HepG2 (cell line): ENCODE results near the gene TUBAL3. TPM values are rescaled to one million over a fixed set of nuclear protein-coding genes. Genes with fewer than 3 reads are reported as not detected.

Experiments
- GTF2F1 ChIP-seq: fragments of 150-350 bp; IDR thresholded peaks from 2 replicates; pipeline ENCODE4 v1.6.1; 2014; ENCODE audit warnings: low read length
- IRF2 ChIP-seq: IDR thresholded peaks from 2 replicates; pipeline ENCODE4 v1.6.1; 2018; ENCODE audit warnings: missing genetic modification reagents, missing compliant biosample characterization
- MEIS1 ChIP-seq: sonication (generic); formaldehyde crosslinking; IDR thresholded peaks from 2 replicates; pipeline ENCODE4 v1.9.0; 2021; ENCODE audit warnings: mild to moderate bottlenecking, missing genetic modification reagents, moderate library complexity, borderline replicate concordance
- MLLT10 ChIP-seq: sonication (generic); formaldehyde crosslinking; IDR thresholded peaks from 2 replicates; pipeline ENCODE4 v1.4.0; 2020; ENCODE audit warnings: missing genetic modification reagents
- RFX3 ChIP-seq: IDR thresholded peaks from 2 replicates; pipeline ENCODE4 v1.6.1; 2016; ENCODE audit warnings: missing biosample characterization, missing genetic modification reagents
- SATB2 ChIP-seq: sonication (generic); formaldehyde crosslinking; IDR thresholded peaks from 2 replicates; pipeline ENCODE4 v1.5.0; 2020; ENCODE audit warnings: missing genetic modification reagents
- SNAI1 ChIP-seq: sonication (generic); formaldehyde crosslinking; IDR thresholded peaks from 2 replicates; pipeline ENCODE4 v1.5.0; 2020; ENCODE audit warnings: mild to moderate bottlenecking, missing genetic modification reagents, borderline replicate concordance
- TAF15 ChIP-seq: fragments of 200-400 bp; formaldehyde crosslinking; IDR thresholded peaks from one replicate; pipeline ENCODE4 v1.6.1; 2018; ENCODE audit warnings: mild to moderate bottlenecking, low read depth, low read length; ENCODE audit not compliant: poor library complexity, severe bottlenecking
- ZNF234 ChIP-seq: sonication (generic); formaldehyde crosslinking; conservative IDR thresholded peaks from 2 replicates; pipeline ENCODE4 v1.5.1; 2020; ENCODE audit warnings: mild to moderate bottlenecking, missing genetic modification reagents
- ZNF274 ChIP-seq: sonication (generic); formaldehyde crosslinking; IDR thresholded peaks from 2 replicates; pipeline ENCODE4 v1.5.1; 2020; ENCODE audit warnings: mild to moderate bottlenecking, missing genetic modification reagents
- ZNF333 ChIP-seq: sonication (generic); formaldehyde crosslinking; IDR thresholded peaks from 2 replicates; pipeline ENCODE4 v1.4.0; 2020; ENCODE audit warnings: mild to moderate bottlenecking, missing genetic modification reagents, borderline replicate concordance
- ZNF709 ChIP-seq: sonication (generic); formaldehyde crosslinking; IDR thresholded peaks from 2 replicates; pipeline ENCODE4 v1.5.0; 2020; ENCODE audit warnings: mild to moderate bottlenecking, missing genetic modification reagents
- polyA plus RNA-seq, 8 experiments: library from polyadenylated mRNA; depleted of rRNA in 3 of 8; stranded (reverse) in 7 of 8; unstranded in 1 of 8; fragments of >200 nt; fragmentation: Illumina TruSeq in 4 of 8; extraction: Trizol in 4 of 8; gene quantifications; 2 replicates each; pipeline versions ENCODE4 v1.2.1 to v1.2.3, GENCODE V29; 2011 to 2016; ENCODE audit warnings: low read depth in 4 of 8, missing spikeins in 1 of 8, mixed read lengths in 1 of 8; ENCODE audit not compliant: insufficient read depth in 1 of 8
- total RNA-seq, 5 experiments: library from RNA; depleted of rRNA; stranded (reverse); fragments of >200 nt; fragmentation: Illumina TruSeq; extraction: Trizol; gene quantifications; 2 replicates each; pipeline ENCODE4 v1.2.3, GENCODE V29; 2016; ENCODE audit warnings: low read depth in 1 of 5
- TF ChIP-seq, protein P1 (sequence below), 2 experiments: sonication (generic) in 1 of 2; formaldehyde crosslinking in 1 of 2; IDR thresholded peaks; 2 replicates each; pipeline versions ENCODE4 v1.4.0 to v1.6.1; 2016 to 2020; ENCODE audit warnings: borderline replicate concordance in 1 of 2, low read depth in 1 of 2, mild to moderate bottlenecking in 1 of 2, missing genetic modification reagents in 1 of 2
- TF ChIP-seq, protein P2 (sequence below): sonication (generic); formaldehyde crosslinking; IDR thresholded peaks from 2 replicates; pipeline ENCODE4 v1.4.0; 2020; ENCODE audit warnings: mild to moderate bottlenecking, missing genetic modification reagents
- TF ChIP-seq, protein P3 (sequence below): sonication (generic); formaldehyde crosslinking; IDR thresholded peaks from 2 replicates; pipeline ENCODE4 v1.4.0; 2020; ENCODE audit warnings: missing genetic modification reagents
- TF ChIP-seq, protein P4 (sequence below): sonication (generic); formaldehyde crosslinking; IDR thresholded peaks from 2 replicates; pipeline ENCODE4 v1.8.0; 2022; ENCODE audit warnings: mild to moderate bottlenecking, missing genetic modification reagents, moderate library complexity
- TF ChIP-seq, protein P5 (sequence below): sonication (generic); formaldehyde crosslinking; IDR thresholded peaks from 2 replicates; pipeline ENCODE4 v1.4.0; 2020; ENCODE audit warnings: missing genetic modification reagents

Gene TUBAL3
- total and polyA plus RNA-seq, 2 of the 13 experiments (the other 11 are each of a cell fraction or from before 2014, with no cell fraction given), result 0.07 to 0.26 TPM

DNA sequence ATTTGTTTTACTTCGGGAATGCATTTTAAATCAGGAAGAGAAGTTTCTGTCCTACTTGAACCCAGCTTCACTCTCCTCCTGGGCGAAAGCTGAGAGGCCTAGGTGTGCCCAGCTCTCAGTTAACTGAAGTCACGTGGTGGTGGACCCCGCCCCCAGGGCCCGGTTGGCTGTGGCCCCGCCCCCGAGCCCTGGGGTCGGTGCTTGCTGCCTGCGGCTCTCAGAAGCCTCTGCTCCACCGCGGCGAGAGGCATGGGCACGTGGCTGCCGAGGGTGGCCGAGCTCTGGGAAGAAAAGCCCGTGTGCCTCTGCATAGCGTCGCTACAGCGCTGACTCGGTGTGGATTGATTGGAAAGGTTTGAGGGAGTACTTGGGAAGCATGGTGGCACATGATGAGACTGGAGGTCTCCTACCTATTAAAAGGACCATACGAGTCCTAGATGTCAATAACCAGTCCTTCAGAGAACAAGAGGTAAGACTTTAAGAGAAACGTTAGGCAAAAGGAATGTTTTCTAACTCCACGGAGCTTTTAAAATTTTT, 41.8 kb upstream of the TUBAL3 start (continued):
- TF ChIP-seq, protein P1, sequence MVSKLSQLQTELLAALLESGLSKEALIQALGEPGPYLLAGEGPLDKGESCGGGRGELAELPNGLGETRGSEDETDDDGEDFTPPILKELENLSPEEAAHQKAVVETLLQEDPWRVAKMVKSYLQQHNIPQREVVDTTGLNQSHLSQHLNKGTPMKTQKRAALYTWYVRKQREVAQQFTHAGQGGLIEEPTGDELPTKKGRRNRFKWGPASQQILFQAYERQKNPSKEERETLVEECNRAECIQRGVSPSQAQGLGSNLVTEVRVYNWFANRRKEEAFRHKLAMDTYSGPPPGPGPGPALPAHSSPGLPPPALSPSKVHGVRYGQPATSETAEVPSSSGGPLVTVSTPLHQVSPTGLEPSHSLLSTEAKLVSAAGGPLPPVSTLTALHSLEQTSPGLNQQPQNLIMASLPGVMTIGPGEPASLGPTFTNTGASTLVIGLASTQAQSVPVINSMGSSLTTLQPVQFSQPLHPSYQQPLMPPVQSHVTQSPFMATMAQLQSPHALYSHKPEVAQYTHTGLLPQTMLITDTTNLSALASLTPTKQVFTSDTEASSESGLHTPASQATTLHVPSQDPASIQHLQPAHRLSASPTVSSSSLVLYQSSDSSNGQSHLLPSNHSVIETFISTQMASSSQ (IDR thresholded peaks at IDR 0.05; ENCODE audit: low read depth), result no peak
- TF ChIP-seq, protein P1 (CRISPR knock-in tag; IDR thresholded peaks at IDR 0.05; ENCODE audit: borderline replicate concordance), result peak; percentile 77
- peak; percentile 93 for TF ChIP-seq IRF2 (CRISPR knock-in tag)
- 0 out of 2 replicates have a peak, but pooled peaks have one; percentile 62 for TF ChIP-seq ZNF333
- TF ChIP-seq MEIS1 (CRISPR knock-in tag), result 0 out of 2 replicates have a peak, but pooled peaks have one; percentile 63
- TF ChIP-seq, protein P2, sequence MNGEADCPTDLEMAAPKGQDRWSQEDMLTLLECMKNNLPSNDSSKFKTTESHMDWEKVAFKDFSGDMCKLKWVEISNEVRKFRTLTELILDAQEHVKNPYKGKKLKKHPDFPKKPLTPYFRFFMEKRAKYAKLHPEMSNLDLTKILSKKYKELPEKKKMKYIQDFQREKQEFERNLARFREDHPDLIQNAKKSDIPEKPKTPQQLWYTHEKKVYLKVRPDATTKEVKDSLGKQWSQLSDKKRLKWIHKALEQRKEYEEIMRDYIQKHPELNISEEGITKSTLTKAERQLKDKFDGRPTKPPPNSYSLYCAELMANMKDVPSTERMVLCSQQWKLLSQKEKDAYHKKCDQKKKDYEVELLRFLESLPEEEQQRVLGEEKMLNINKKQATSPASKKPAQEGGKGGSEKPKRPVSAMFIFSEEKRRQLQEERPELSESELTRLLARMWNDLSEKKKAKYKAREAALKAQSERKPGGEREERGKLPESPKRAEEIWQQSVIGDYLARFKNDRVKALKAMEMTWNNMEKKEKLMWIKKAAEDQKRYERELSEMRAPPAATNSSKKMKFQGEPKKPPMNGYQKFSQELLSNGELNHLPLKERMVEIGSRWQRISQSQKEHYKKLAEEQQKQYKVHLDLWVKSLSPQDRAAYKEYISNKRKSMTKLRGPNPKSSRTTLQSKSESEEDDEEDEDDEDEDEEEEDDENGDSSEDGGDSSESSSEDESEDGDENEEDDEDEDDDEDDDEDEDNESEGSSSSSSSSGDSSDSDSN (CRISPR knock-in tag), result peak; percentile 99
- TF ChIP-seq MLLT10 (CRISPR knock-in tag), result no peak
- peak; percentile 76; the same call in 1 of the 2 replicates for TF ChIP-seq ZNF274
- TF ChIP-seq, protein P3, sequence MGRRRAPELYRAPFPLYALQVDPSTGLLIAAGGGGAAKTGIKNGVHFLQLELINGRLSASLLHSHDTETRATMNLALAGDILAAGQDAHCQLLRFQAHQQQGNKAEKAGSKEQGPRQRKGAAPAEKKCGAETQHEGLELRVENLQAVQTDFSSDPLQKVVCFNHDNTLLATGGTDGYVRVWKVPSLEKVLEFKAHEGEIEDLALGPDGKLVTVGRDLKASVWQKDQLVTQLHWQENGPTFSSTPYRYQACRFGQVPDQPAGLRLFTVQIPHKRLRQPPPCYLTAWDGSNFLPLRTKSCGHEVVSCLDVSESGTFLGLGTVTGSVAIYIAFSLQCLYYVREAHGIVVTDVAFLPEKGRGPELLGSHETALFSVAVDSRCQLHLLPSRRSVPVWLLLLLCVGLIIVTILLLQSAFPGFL (CRISPR knock-in tag), result no peak
- TF ChIP-seq ZNF234 (CRISPR knock-in tag), result no peak
- TF ChIP-seq, protein P4, sequence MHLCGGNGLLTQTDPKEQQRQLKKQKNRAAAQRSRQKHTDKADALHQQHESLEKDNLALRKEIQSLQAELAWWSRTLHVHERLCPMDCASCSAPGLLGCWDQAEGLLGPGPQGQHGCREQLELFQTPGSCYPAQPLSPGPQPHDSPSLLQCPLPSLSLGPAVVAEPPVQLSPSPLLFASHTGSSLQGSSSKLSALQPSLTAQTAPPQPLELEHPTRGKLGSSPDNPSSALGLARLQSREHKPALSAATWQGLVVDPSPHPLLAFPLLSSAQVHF (CRISPR knock-in tag), result no peak
- TF ChIP-seq, protein P5, sequence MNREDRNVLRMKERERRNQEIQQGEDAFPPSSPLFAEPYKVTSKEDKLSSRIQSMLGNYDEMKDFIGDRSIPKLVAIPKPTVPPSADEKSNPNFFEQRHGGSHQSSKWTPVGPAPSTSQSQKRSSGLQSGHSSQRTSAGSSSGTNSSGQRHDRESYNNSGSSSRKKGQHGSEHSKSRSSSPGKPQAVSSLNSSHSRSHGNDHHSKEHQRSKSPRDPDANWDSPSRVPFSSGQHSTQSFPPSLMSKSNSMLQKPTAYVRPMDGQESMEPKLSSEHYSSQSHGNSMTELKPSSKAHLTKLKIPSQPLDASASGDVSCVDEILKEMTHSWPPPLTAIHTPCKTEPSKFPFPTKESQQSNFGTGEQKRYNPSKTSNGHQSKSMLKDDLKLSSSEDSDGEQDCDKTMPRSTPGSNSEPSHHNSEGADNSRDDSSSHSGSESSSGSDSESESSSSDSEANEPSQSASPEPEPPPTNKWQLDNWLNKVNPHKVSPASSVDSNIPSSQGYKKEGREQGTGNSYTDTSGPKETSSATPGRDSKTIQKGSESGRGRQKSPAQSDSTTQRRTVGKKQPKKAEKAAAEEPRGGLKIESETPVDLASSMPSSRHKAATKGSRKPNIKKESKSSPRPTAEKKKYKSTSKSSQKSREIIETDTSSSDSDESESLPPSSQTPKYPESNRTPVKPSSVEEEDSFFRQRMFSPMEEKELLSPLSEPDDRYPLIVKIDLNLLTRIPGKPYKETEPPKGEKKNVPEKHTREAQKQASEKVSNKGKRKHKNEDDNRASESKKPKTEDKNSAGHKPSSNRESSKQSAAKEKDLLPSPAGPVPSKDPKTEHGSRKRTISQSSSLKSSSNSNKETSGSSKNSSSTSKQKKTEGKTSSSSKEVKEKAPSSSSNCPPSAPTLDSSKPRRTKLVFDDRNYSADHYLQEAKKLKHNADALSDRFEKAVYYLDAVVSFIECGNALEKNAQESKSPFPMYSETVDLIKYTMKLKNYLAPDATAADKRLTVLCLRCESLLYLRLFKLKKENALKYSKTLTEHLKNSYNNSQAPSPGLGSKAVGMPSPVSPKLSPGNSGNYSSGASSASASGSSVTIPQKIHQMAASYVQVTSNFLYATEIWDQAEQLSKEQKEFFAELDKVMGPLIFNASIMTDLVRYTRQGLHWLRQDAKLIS (CRISPR knock-in tag), result peak; percentile 98
- no peak for TF ChIP-seq TAF15
- TF ChIP-seq SNAI1 (CRISPR knock-in tag), result 0 out of 2 replicates have a peak, but pooled peaks have one; percentile 35
- no peak for TF ChIP-seq ZNF709 (CRISPR knock-in tag)
- peak; percentile 92 for TF ChIP-seq GTF2F1
- TF ChIP-seq SATB2 (CRISPR knock-in tag), result peak; percentile 76; the same call in 1 of the 2 replicates
- TF ChIP-seq RFX3 (CRISPR knock-in tag), result no peak
